ENCODE data around the gene WDR4. TPM values are rescaled to one million over a fixed set of nuclear protein-coding genes. Genes with fewer than 3 reads are reported as not detected.
A peak's percentile ranks its signal among the peaks of the same experiment; 100 is the strongest.

The WDR4 gene
- total and polyA plus RNA-seq, 2 of the 13 experiments (the other 11 are each of a cell fraction or from before 2014, with no cell fraction given): 11.3 to 14.4 TPM

DNA sequence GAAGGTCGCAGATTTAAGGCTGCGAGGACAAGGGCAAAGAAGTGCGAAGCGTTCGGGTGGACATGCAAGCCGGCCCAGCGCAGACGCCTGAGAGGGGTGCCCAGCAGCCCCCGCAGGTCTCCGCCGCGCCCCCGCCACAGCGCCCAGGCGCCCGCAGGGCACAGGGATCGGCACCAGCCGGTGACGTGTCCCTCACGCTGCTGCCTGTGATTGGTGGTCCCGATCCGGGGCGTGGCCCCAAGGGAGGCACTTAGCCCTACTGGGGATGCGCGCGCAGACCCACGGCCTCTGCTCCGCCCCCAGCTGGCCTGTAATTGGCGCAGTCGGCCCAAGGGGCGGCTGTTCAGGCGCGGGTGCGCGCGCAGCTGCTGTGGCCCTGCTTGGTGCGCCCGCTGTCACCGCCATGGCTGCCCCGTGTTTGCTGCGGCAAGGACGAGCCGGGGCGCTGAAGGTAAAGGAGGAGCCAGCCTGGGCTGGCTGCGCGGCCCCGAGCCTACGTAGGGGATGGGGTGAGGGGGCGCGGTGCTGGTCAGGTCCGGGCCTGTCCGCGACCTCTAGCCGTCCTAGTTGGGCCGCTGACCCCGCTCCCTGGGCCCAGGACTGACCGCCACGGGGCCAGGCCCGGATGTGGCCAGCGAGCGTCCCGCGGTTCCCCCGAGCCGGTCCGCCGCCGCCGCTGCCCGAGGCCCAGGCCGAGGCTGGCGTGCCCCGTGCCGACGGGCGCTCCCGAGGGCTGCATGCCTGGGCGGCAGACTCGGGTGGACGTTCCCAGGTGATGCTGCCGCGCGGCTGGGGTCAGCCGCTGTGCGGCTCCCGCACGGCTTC lies 13.8 kb upstream of the WDR4 start, which contains the start of gene NDUFV3 (continued):
- TF ChIP-seq ZNF691 (CRISPR knock-in tag; IDR thresholded peaks at IDR 0.05; ENCODE audit: borderline replicate concordance, low read depth) (no peak), ONECUT2 (CRISPR knock-in tag; IDR thresholded peaks at IDR 0.05) (no peak), SRF (IDR thresholded peaks at IDR 0.05; ENCODE audit: low read depth, low read length) (no peak), CHD4 (IDR thresholded peaks at IDR 0.05; ENCODE audit: borderline replicate concordance, low read length) (no peak), AHR (CRISPR knock-in tag; IDR thresholded peaks at IDR 0.05) (peak; percentile 57; the same call in 1 of the 2 replicates), SMARCC2 (IDR thresholded peaks at IDR 0.05) (no peak), ZNF354B (CRISPR knock-in tag; IDR thresholded peaks at IDR 0.05) (no peak), STAG1 (CRISPR knock-in tag; IDR thresholded peaks at IDR 0.05) (no peak; the same call in 1 of the 2 replicates), ZFP62 (CRISPR knock-in tag; IDR thresholded peaks at IDR 0.05) (no peak), ZNF20 (CRISPR knock-in tag; IDR thresholded peaks at IDR 0.05) (peak; percentile 83), FOXK1 (CRISPR knock-in tag; IDR thresholded peaks at IDR 0.05; ENCODE audit: borderline replicate concordance, low read depth) (no peak), IRX3 (CRISPR knock-in tag; IDR thresholded peaks at IDR 0.05; ENCODE audit: borderline replicate concordance, low read depth) (no peak; the same call in 1 of the 2 replicates), ZNF780A (CRISPR knock-in tag; IDR thresholded peaks at IDR 0.05) (no peak), HBP1 (CRISPR knock-in tag; IDR thresholded peaks at IDR 0.05; ENCODE audit: low read depth) (0 out of 2 replicates have a peak, but pooled peaks have one; percentile 12), KLF15 (CRISPR knock-in tag; IDR thresholded peaks at IDR 0.05; ENCODE audit: borderline replicate concordance) (no peak), ZC3H13 (CRISPR knock-in tag; IDR thresholded peaks at IDR 0.05) (0 out of 2 replicates have a peak, but pooled peaks have one; percentile 51), DMTF1 (CRISPR knock-in tag; IDR thresholded peaks at IDR 0.05) (no peak), ZNF770 (CRISPR knock-in tag; IDR thresholded peaks at IDR 0.05) (peak; percentile 64), EEA1 (CRISPR knock-in tag; IDR thresholded peaks at IDR 0.05; ENCODE audit: borderline replicate concordance) (peak; percentile 76; the same call in 1 of the 2 replicates), GATA4 (IDR thresholded peaks at IDR 0.05; ENCODE audit: borderline replicate concordance, low read depth) (peak; percentile 24; the same call in 1 of the 2 replicates), ZNF468 (CRISPR knock-in tag; IDR thresholded peaks at IDR 0.05) (no peak), ZNF597 (CRISPR knock-in tag; IDR thresholded peaks at IDR 0.05) (no peak)

Measured in HepG2 (cell line).